NCI-H1694 treated with DMSO at 0.1 percent for 48 hours (cell line): Measurements from ENCODE around the gene SCRN1.

Source experiments
- DNase-seq: peaks from one replicate; lab custom pipeline; 2025; lab: John Stamatoyannopoulos, UW

SCRN1 gene

DNA sequence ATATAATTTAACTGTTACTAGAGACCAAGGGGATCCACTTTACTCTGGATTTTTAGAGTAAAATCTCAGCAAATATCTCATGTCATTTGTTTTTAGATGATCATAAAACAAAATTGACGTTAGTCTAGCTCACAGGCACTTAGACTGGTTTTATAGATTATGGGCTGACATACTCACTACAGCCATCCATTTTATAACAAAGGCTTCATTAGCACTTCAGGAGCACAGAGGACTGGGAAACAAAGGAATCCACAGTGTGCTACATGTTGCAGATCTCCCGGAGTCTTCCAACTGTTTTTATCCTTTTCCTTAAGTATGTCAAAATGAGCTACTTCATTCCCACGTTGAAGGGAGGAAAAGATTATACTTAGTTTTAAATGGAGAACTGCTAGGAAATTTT lies 15.9 kb upstream of the SCRN1 start:
- DNase-seq: no peak

DNA sequence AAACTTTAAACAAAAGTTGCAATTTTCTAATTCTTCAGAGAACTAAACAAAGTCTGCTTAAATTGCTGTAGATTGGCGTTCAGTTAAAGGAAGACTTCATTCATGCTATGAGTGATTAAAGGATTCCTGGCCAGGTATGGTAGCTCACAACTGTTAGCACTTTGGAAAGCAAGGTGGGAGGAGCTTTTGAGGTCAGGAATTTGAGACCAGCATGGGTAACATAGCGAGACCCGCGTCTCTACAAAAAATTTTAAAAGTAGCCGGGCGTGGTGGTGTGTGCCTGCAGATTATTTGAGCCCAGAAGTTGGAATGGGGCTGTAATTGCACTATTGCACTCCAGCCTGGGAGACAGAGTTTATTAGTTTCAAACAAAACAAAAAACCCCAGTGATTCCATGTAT lies 13.5 kb upstream of the SCRN1 start:
- DNase-seq: no peak

DNA sequence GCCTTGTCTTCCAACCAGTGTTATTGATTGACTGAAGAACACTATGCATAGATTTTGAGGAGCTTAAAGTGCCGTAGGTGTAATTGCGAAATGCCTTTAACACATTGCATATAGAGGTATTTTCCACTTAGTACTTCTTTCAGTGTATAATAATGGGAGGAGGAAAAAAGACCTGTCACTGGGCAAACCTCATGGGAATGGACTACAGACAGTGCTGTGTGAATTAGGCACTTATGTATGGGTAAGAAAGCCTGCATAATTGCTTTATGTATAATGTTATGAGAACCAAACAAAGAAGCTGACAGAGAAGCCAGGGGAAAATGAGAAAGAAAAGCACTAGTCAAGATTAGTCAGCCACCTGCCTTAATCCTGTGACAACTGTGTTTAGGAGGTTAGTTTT lies 12.4 kb upstream of the SCRN1 start:
- no peak for DNase-seq

DNA sequence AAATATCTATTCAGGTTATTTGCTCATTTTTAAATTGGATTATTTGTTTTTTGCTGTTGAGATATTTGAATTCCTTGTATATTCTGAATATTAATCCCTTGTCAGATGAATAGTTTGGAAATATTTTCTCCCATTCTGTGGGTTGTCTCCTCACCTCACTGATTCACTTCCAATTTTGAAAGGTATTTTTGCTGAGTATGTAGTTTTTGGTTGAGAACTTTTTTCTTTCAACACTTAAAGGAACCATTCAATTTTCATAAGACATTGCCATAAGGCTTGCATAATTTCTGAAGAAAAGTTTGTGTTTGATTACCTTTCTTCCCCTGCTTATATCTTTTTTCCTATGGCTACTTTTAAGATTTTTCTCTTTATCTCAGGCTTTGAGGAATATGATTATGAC lies 8.9 kb upstream of the SCRN1 start:
- DNase-seq: no peak

DNA sequence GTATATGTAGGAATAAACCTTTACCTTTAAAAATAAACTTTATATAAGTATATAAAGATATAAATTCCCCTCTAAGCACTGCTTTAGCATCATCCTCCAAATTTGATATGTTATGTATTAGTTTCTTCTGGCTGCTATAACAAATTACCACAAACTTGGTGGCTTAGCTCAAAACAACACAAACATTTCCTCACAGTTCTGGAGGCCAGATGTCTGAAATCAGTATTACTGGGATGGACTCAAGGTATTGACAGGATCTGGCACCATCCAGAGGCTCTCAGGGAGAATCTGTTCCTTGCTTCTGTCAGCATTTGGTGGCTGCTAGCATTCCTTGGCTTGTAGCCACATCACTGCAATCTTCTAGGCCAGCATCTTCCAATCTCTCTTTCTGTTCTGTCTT lies 6.7 kb upstream of the SCRN1 start:
- no peak for DNase-seq

DNA sequence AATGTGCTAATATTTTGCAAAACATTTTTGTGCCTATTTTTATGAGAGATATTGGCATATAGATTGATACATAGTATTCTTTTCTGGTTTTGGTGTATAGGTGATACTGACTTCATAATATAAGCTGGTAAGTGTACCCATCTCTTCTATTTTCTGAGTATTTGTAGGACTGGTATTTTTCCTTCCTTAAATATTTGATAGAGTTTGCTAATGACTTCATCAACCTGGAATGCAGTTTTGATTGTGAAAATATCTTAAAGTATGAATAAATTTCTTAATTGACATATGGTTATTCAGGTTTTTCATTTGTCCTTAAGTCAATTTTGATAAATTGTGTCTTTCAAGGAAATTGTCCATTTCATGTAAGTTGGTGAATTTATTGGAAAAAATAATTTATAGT lies 6.1 kb upstream of the SCRN1 start:
- DNase-seq: no peak

DNA sequence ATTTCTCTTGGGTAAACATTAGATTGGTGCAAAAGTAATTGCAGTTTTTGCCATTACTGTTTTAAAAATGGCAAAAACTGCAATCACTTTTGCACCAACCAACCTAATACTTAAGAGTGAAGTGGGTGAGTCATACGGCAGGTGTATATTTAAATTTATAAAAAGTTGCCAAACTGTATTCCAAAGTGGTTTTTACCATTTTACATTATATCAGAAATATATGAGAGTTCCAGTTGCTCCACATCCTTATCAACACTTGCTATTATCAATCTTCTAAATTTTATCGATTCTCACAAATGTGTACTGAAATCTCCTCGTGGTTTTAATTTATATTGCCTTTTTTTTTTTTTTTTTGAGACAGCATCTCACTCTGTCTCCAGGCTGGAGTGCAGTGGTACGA lies 3.5 kb upstream of the SCRN1 start:
- no peak for DNase-seq

DNA sequence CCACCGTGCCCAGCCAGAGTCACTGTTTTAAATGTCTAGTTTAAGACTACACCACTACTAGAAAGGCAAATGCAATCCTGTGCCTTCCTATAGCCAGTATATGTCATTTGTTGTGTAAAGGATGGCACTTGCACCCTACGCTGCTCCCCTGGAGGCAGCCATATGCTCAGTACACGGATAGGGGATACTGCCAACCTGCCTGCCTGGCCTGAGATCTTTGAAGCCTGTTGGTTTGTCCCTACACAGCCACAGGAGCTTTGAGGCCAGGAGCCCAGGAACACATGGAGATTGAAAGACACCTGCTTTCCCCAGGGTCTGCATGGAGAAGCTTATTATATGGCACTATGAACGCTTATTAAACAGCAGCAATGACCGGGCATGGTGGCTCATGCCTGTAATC lies 2.3 kb upstream of the SCRN1 start:
- no peak for DNase-seq

DNA sequence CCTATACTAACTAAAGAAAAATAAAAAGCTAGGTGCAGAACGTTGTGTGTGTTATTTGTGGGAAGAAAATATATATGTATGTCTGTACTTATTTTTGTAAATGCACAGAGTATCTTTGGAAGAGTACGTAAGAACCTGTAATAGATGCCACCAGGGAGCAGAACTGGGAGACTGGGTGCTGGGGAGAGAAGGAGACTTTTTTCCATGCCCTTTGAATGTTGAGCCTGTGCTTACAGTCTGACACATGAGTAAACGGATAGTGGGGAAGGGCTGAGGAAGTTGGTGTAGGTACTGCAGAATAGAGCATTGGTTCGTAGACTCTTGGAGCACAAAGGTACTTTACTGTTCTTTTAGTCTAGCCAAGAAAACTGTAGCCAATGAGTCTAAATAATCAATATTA lies 1.3 kb upstream of the SCRN1 start:
- DNase-seq: no peak

DNA sequence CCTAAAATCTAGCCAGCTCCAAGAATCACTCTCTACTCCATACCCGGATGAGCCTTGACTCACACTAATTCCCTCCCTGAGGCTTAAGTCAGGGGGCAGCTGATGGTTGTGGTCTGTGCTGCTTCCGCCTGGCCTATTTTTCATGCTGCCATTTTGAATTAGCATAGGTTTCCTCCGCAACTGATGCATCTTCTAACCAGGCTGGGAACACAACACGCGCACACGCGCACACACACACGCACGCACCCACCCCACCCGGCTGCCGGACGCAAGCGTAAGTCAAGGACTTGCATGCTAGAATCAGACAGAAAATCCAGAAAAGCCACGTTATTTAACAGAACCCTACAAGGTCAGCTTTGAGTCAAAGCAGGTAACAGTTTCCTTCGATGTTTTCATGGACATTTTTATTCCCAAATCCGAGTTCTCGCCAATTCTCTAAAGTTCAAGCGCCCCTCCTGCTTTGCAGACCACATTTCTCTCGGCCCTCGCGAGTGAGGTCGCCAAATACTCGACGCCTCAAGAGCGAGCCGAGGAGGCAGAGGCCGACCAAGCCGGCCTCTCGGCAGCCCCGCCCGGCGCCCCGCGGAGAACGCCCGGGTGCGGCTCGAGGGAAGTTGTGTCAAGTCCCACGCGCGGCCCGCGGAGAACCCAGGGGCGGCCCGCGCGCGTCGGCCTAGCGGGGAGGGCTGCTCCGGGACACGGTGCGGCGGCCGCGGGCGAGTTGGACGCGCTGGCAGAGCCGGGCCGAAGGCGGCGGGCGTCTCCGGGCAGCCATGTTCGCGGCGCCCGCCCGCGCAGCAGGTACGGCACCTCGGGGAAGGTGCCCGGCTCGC lies 961 bp downstream of the SCRN1 start:
- no peak for DNase-seq

DNA sequence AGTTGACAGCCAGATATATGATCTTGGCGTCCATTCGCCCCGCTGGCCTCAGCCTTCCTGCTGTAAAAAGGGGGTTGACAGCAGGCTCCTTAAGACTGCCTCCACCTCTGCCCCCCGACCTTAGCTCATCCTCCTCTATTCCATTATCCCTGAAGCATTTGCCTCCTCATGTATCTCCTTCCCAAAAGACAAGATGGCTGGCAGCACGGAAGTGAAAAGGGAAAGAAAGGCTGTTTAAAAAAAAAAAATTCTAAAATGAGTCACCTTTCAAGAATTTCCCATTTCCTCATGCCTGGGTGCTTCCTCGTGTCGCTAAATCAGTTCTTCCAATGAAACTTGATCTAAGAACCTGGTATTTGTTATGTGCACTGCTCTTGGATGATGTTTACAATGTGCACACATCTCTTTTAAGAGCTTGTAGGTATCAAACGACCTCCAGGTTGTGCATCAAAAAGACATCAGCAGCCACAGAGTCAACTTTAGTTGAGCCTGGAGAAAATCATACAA lies 1.7 kb downstream of the SCRN1 start:
- no peak for DNase-seq

DNA sequence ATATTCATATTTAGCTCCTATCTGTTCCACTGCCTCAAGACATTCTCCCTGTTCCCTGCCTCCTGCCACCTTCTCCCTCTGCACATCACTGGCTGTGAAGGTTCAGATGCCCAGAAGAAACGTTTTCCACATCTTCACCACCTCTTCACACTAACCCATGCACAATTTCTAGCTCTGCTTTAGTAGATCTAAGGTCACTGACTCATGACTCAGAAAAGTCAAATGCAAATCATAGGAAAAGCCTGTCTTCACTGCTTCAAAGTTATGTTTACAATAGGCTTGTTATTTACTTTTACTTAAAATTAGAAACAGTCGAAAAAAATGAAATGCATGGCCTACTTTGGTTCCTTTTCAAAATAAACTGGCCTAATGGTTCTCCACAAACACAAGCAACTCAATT lies 2.5 kb downstream of the SCRN1 start:
- no peak for DNase-seq

DNA sequence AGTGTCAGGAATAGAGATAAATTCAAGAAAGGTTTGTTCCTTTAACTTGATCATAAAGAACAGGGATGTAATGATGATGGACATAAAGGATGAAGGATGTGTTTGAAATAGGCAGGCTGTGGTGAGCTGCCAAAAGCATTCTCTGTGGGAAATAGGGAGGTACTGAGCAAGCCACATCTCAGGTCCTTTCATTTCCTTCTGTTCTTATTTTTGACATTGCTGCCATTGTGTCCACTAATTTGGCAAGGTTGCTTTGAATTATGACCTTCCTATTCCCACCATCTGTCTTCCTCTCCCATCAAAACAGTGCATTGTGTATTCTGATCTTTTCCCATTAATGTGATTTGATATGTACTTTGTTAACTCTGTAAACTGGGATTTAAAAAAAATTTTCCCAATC lies 9.4 kb downstream of the SCRN1 start:
- no peak for DNase-seq

DNA sequence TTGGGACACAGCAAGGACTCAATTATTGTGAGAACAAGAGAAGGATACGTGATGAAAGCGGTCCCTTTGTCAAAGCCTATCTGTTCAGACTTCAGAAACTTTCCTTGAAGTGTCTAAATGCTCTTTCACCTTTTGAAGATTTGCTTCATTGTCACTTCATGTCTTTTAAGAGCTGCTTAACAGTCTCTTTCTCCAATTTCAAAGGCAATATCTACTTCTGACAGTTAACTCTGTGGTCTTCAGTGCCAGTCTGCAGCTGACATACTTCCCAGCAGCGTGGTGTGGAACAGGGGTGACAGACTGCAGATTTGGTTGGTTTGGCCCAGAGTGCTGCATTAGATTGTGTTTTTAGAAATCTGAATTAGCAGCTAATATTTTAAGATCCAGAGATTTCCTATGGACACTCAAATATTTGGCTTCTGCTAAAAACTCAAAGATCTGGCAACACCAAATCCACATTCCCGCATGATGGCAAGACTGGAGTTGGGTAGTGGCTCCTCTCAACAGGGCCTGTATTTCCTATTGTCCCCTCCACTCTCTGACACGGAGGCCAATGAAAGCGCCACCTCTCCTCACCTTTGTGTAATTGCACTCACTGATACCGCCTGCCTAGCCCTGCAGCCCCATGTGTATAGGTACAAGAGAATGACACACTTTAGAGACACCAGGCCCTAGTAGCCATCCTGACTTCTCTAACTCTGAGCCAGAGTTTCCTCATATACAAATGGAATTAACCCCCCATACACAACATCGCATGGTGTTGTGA lies 11.5 kb downstream of the SCRN1 start:
- no peak for DNase-seq

DNA sequence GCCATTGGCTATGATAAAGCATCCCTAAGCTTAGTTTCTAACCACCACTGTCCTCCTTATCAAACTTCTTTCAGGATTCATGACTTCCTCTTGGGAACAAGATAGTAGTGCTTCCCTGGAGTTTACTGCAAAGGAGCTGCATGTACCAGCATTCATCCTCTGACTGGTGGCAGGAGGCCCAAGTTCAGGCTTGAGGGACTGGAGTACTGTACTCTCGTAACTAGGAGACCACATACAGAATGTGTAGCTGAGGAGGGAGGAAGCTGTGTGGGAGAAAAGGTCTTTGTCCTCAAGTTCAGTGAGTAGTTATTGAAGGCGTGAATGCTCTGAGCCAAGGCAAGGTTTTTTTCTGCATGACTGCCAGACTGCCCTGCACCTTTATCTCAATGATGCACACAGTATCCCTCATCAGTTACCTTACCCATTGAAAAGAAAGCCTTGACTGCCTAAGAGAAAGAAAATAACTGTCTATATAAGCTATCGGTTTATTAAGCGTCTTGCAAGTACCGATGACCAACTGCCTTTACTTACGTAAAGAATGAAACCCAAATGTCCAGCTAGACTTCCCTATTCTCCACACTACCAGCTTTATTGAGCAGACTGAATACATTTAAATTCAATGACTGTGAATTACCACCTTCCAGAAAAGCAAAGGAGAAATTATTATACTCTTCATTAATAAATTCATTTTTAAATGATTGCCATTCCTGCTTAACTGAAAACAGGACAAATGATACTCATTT lies 12.8 kb downstream of the SCRN1 start:
- DNase-seq: no peak

DNA sequence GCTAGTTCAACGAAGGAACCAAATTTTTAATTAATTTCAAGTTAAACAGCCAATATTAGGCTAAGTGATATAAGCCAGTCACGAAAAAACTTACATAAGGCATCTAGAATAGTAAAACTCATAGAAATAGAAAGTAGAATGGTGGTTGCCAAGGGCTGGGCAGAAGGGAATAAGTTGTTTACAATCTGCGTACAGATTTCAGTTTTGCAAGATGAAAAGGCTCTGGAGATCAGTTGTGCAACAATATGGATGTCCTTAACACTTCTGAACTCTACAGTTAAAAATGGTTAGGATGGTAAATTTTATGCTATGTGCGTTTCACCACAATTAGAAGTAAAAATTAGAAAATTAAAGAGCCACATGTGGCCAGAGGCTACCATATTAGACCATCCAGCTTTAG lies 13.3 kb downstream of the SCRN1 start:
- no peak for DNase-seq

DNA sequence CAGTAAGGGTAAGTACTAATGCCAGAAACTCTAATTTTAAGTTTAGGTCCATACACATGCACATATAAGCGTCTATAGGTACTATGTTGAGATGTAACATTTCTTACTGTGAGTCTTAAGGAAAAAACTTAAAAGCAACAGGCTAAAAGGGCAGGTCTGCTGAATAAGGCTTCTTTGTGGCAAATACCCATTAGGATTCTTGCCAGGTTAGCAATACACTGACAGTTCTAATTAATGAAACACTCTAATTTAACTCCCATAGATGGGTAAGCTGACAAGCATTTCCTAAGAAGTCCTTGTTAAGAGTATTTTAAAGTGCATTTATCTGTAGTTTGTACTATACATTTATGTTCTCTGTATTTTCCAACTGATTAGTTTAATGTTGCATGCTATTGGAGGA lies 14.0 kb downstream of the SCRN1 start:
- DNase-seq: no peak

DNA sequence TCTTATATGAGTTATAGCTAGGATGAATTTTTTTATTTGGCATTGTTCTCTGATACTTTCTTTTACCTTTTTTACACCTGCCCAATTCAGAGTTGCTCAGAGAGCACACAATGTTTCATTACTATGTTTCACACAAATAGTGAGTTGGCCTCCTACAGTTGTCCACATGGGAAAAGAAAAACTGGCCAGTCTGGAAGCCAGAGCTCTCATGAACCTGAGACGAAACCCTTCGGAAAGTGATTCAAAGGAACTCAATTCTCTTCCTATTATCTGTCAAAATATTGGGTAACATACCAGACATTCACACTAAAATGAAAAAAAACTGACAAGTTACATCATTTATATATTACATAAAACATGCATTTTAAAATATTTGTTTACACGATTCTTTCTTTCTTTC lies 15.3 kb downstream of the SCRN1 start:
- no peak for DNase-seq

DNA sequence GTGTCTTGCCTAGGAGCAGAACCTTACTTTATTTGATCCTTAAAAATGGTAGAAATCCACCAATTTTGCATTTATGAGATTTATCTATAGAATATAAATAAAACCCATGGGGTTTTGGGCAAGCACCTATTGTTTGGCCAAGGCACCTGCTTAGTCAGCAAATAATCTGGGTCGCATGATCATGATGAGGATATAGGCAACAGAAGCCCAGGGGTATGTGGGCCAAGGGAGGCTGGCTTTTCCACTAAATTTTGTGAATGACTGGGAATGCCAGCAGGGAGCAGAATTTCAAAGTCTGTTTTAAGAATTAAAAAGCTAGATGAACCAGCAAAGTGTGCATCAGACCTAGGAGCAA lies 17.3 kb downstream of the SCRN1 start:
- DNase-seq: no peak

DNA sequence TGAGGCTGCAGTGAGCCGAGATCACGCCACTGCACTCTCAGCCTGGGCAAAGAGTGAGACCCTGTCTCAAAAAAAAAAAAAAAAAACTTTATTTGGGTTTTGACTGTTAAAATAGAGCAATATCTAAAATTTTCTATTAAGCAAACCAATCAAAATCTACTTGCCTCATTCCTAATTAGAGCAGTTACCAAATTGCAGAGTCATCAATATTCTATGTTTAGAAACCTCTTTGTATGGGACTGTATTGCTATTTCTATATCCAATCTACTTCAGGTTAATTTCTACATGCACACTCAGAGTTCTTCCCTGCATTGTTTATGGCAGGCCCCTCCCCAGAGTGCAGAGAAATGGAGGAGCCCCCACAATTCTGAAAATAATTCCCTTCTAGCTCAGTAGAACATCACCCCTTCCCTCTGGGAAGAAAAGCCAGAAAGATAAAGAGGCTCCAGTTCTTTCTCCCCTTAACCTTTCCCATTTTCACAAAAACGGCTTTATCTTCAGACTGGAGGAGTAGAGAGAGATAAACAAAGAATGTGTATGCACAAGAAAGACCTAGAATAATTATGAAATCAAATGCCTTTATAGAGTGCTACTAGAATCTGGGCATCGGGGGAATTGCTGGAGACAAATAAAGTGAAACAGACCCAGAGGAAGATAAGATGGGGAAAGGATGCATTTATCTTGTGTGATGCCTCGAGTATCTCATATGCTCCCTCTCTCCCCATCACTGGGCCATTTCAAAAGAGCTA lies 17.9 kb downstream of the SCRN1 start:
- no peak for DNase-seq

DNA sequence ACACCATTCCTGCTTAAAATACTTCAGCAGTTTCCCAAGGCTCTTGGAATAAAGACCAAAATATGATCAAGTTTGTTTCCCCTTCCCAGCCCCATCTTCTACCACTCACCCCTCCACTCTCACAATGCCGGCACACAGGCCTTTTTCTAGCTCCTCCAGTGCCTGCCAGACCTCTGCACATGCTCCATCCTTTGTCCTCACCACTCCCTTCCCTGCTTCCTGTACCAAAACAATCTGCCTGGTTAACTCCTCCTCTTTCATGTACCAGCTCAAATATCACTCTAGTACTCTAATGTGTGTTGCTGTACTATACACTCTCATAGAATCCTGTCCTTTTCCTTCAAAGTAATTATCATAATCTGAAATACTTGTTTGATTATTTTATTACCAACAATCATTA lies 19.4 kb downstream of the SCRN1 start:
- DNase-seq: no peak

DNA sequence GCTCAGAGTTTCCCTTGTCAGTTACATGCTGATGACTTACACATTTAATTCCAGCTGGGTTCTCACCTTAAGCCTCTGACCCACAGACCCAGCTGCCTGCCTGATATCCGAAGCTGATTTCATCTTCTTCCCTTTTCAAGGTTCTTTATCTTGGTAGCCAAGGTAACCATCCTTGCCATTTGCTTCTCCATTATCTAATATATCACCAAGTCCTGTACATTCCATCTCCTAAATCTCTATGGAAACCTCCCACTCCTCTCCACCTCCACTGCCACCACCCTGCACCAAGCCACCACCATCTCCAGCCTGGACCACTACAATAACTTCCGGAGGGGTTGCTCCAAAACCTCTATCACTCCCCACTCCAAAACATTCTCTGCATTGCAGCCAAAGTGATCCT lies 19.9 kb downstream of the SCRN1 start:
- no peak for DNase-seq
